ENCODE measurements around the gene ISCU.
"Not testable (repeated sequence)": the region's sequence is repeated elsewhere in the genome, so short reads cannot be mapped to it uniquely, and the experiment has no call there.

DNA sequence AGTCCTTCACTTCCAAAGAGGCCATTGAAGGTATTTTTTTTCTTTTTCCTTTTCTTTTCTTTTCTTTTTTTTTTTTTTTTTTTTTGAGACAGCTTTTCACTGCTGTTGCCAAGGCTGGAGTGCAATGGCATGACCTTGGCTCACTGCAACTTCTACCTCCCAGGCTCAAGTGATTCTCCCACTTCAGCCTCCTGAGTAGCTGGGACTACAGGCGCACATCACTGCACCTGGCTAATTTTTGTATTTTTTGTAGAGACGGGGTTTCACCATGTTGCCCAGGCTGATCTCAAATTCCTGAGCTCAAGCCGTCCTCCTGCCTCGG, 56.5 kb downstream of the ISCU start:
- not testable (repeated sequence) for TF ChIP-seq EP300, CTCF, POLR2A (IDR thresholded peaks at IDR 0.05)
